Fibroblast of pulmonary artery (primary cell): ENCODE data around the gene LGALS1.

Source experiments
- DNase-seq: peaks from one replicate; pipeline ENCODE4 v3.0.0-alpha.2; 2010; ENCODE audit warnings: low read depth
- H3K4me3 ChIP-seq: replicated peaks from 2 replicates; pipeline ENCODE4 v1.5.1; 2011; ENCODE audit warnings: low read depth, mild to moderate bottlenecking, control low read depth, low read length, moderate library complexity
- TF ChIP-seq, protein P1 (sequence below): IDR thresholded peaks from 2 replicates; pipeline ENCODE4 v1.5.1; 2011; ENCODE audit warnings: mild to moderate bottlenecking, control low read depth, low read length, inconsistent platforms; ENCODE audit errors: missing control alignments

The LGALS1 gene

DNA sequence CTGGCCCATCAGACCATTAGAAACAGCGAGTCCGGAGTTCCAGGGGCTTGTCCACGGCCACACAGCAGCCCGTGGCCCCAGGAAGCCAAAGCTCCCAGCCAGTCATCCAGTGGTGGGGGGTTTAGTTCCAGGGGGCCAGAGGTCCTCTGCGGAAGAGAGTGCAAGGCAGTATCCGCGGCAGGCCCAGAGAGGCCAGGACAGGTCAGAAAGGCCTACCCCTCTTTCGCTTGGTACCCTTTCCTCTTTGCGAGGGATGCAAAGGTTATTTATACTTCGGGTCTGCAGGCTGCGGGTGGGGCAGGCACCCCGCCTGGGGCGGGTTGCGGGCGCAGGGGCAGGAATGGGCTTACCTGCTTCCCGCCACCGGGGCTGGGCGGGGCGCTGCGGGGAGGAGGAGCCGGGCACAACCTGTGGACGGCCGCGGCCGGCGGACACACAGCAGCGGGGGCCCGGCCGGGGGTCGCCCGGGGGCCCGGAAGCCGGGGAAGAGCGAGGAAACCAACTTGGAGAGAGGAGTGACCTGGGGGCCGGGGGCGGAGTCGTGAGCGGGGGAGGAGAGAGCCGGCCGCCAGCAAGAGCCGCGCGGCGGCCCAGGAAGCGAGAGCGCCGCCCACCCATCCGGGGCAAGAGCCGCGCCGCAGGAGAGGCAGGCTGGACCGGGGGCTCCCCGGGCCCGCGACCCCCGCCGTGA, 36.2 kb upstream of the LGALS1 start, which contains the start of gene SH3BP1:
Gene SH3BP1 (plus strand): TSS at position 600 of the 691 bp plus-strand sequence. CDS start 119 bp downstream, outside the sequence.
- TF ChIP-seq, protein P1, sequence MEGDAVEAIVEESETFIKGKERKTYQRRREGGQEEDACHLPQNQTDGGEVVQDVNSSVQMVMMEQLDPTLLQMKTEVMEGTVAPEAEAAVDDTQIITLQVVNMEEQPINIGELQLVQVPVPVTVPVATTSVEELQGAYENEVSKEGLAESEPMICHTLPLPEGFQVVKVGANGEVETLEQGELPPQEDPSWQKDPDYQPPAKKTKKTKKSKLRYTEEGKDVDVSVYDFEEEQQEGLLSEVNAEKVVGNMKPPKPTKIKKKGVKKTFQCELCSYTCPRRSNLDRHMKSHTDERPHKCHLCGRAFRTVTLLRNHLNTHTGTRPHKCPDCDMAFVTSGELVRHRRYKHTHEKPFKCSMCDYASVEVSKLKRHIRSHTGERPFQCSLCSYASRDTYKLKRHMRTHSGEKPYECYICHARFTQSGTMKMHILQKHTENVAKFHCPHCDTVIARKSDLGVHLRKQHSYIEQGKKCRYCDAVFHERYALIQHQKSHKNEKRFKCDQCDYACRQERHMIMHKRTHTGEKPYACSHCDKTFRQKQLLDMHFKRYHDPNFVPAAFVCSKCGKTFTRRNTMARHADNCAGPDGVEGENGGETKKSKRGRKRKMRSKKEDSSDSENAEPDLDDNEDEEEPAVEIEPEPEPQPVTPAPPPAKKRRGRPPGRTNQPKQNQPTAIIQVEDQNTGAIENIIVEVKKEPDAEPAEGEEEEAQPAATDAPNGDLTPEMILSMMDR: no peak
- peak within 1 kb of the TSS; percentile 75 for H3K4me3 ChIP-seq
- no peak for DNase-seq

DNA sequence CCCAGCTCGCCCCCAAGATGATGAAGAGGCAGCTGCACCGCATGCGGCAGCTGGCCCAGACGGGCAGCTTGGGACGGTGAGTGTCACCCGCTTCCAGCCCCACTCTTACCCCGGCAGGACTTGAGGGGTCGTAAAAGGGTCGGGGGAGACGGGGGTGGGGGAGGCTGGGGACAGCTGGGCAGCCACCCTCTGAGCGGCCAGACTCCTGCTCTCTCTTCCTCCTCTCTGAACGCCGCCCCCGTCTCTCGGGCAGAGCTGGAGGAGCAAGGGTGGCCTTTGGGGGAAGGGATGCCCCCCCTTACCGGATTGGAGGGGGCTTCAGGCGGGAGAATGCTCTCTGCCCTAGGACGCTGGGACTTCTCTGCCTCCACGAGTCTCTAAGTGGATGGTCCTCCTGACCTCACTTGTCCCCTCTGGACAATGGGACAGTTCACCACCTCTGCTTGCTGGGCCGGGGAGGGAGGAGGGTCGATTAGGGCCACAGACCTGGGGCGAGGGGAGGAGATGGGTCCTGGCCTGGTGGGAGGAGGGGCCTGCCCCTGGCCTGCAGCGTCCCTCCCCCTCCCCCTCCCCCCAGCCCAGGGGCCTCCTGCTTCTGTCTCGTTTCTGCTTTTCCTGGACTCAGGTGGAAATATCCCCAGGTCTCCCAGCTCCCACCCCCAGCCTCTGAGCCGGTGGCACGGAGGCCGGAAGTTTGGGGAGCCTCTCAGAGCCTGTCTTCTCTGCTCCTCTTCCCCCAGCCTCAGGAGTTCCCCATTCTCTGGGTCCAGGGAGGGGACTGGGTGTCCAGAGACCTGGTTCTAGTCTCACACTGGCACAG, 35.5 kb upstream of the LGALS1 start:
- DNase-seq: no peak
- TF ChIP-seq, protein P1: no peak
- H3K4me3 ChIP-seq: peak overlapping the region; percentile 75

DNA sequence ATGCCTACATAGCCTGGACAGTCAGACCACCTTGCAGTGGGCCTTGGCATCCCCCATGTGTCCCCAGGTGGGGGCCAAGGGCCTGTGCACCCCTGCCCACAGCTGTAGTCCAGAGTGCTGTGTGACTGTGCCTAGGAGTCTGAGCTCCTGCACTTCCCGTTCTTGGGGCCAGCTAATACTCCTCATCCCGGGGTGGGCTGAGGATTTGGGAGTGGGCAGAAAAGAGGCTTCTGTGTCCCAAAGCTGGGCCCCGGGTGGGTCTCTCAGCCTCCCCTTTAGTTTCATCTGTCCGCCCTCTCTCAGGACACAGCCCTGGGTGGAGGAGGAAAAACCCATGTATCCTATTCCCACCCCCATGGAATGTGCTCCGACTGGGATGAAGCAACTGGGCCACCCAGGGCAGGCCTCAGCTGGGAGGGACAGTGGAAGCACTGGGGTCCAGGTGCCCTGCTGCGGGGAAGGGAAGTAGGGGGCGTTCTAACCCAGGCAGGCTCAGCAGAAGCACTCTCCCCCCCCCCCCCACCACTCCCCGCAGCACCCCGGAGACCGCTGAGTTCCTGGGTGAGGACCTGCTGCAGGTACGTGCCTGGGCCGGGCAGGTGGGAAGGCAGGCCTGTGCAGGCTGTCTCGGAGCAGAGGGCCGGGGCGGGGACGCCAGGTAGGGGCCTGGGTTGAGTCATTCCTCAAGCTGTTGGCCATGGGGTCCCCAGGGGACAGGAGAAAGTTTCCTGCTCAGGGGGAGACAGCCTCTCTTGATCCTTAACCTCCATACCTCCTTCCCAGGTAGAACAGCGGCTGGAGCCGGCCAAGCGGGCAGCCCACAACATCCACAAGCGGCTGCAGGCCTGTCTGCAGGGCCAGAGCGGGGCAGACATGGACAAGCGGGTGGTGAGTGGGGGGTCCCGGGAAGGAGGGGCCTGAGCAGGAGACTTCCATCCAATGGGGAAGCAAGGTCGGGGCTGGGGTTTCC, 34.6 kb upstream of the LGALS1 start:
- no peak for DNase-seq
- TF ChIP-seq, protein P1: no peak
- peak overlapping the region; percentile 75 for H3K4me3 ChIP-seq

DNA sequence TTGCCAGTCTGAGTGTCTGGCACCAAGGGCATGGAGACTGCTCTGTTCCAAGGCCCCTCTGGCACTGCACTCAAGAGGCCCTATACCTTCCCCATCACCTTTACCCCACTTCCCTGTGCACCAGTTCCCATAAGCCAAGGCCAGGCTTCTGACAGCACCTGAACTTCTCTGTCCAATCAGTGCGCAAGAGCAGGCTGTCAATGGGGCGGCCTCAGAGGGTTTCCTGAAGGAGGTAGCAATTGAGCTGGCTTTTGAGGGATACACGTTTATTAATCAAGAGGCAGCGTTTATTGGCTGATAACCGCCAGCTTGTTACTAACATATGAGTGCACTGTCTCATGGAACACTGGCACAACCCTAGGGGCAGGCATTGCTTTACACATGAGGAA, 33.9 kb upstream of the LGALS1 start:
- TF ChIP-seq, protein P1: no peak
- H3K4me3 ChIP-seq: no peak overlapping the region

DNA sequence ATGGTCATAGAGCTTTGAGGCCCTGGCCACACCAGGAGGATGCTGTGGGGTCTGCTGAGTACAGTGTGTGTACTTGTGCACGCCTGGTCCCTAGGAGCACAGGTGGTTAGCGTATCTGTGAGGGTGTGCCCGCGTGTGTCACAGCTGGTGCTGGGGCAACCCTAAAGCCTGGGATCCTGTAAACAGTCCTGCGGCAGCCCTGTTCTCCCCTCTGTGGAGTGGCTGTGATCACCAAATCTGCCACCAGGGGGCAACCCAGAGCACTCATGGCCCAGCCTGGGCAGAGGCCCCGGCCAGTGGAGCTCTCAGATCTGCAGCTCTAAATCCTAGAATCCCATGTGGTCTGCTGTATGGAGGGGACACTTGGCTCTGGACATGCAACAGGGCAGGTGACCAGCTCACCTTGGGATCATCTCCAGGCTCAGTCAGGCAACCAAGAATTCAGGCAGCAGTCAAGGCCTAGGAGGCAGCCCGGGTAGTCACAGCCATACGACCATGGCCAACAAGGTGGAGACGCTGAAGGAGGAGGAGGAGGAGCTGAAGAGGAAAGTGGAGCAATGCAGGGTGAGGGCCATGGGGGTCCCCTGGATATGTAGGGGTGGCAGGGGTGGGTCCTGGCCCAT, 32.1 kb upstream of the LGALS1 start:
- TF ChIP-seq, protein P1: peak; percentile 89
- DNase-seq: peak; percentile 76
- H3K4me3 ChIP-seq: no peak overlapping the region

More for the DNA sequence above, 33.9 kb upstream of the LGALS1 start:
- no peak for DNase-seq

DNA sequence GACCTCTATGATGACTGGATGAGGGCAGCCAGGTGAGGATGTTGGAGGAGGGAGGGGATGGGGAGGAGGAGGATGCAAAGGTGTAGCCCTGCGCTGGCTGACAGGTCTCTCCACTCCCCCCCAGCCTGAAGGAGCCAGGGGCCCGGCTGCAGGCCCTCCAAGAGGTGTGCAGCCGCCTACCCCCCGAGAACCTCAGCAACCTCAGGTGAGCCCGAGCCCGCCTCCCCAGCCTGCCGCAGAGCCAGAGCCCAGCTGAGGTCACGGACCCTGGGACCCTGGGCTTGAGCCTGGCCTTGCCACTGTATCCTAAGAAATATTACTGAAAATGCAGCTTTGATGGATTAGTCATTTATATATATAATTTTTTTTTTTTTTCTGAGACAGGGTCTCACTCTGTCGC, 28.1 kb upstream of the LGALS1 start:
- TF ChIP-seq, protein P1: no peak
- DNase-seq: no peak
- H3K4me3 ChIP-seq: no peak overlapping the region
